ENCODE measurements around the gene LARGE1. TPM values are rescaled to one million over a fixed set of nuclear protein-coding genes. Genes with fewer than 3 reads are reported as not detected.
"Not testable (repeated sequence)": the region's sequence is repeated elsewhere in the genome, so short reads cannot be mapped to it uniquely, and the experiment has no call there.

LARGE1 gene
- total RNA-seq, 1 donor from 2014 or later = 140 TPM

- intact Hi-C loops (cut with DNase I) = no loop called here
- no peak for ATAC-seq (ENCODE audit: poor library complexity)
- no peak for DNase-seq
These were observed 539.3 kb downstream of the LARGE1 start for GRCh38 chr22:33380789-33381530.

DNA sequence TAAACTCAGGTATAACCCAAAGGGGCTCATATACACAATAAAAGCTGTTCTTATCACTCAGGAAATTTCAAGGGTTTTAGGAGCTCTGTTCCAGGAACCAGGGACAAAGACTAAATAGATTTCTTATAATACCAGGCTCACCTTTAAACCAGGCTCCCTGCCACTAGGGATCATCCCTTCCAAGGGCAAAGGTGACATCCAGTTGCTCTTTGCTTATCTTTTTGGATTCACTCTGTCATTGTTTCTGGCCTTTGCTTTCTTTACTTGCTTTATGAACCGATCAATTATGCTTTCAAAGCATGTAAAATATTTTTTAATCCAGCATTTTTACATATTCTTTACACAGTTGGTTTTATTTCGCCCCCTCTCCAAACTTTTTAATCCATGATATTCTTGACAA is 540.4 kb downstream of the LARGE1 start:
- intact Hi-C loops (cut with DNase I) = no loop called here
- DNase-seq = no peak
- ATAC-seq (ENCODE audit: poor library complexity) = no peak

GRCh38 chr22:33372875-33373274 is 547.4 kb downstream of the LARGE1 start:
- ATAC-seq (ENCODE audit: poor library complexity) (no peak), DNase-seq (no peak)
- intact Hi-C loops (cut with DNase I) = no loop called here

DNA sequence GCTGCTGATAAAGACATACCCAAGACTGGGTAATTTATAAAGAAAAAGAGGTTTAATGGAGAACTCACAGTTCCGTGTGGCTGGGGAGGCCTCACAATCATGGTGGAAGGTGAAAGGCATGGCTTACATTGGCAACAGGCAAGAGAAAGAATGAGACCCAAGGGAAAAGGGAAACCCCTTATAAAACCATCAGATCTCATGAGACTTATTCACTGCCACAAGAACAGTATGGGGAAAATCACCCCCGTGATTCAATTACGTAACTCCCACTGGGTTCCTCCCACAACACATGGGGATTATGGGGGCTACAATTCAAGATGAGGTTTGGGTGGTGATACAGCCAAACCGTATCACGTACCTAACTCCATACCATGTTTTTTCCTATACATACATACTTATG is 557.0 kb downstream of the LARGE1 start:
- intact Hi-C loops (cut with DNase I) = loop anchor here (10.0 kb wide), 1 partner anchor 58 kb away; no protein-coding TSS in a partner anchor
- ATAC-seq (ENCODE audit: poor library complexity); DNase-seq: not testable (repeated sequence)

- DNase-seq (no peak), ATAC-seq (ENCODE audit: poor library complexity) (no peak)
- intact Hi-C loops (cut with DNase I) = loop anchor here (10.0 kb wide), 1 partner anchor 58 kb away; no protein-coding TSS in a partner anchor
These were observed 557.6 kb downstream of the LARGE1 start for GRCh38 chr22:33362702-33363101.

- ATAC-seq (ENCODE audit: poor library complexity) (no peak), DNase-seq (no peak)
- intact Hi-C loops (cut with DNase I) = loop anchor here (10.0 kb wide), 1 partner anchor 57 kb away; no protein-coding TSS in a partner anchor
These were observed 558.7 kb downstream of the LARGE1 start for GRCh38 chr22:33361581-33361980.

- ATAC-seq (ENCODE audit: poor library complexity) (no peak), DNase-seq (no peak)
- intact Hi-C loops (cut with DNase I) = no loop called here
These were observed 562.3 kb downstream of the LARGE1 start for GRCh38 chr22:33357981-33358399.

GRCh38 chr22:33354928-33355327 is 565.3 kb downstream of the LARGE1 start:
- intact Hi-C loops (cut with DNase I) = no loop called here
- no peak for DNase-seq
- ATAC-seq (ENCODE audit: poor library complexity) = peak; percentile 74

GRCh38 chr22:33353502-33353901 is 566.8 kb downstream of the LARGE1 start:
- ATAC-seq (ENCODE audit: poor library complexity) (peak; percentile 38), DNase-seq (no peak)
- intact Hi-C loops (cut with DNase I) = no loop called here

DNA sequence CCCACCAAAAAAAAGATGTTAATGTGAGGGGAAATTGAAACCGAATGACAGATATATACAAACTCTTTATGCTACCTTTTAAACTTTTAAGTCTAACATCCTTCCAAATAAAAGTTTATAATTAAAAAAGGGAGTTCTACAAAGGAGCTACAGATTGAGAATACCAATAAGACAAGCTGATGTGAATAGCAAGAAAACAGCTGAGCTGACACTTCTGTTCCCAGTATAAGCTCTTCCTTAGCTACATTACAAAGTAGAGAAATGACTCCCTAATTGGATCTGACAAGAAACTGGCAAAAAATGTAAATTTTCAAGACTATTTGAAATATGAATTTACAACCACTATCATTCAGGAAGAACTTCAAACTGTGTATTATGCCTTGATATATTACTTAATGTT is 567.5 kb downstream of the LARGE1 start:
- ATAC-seq (ENCODE audit: poor library complexity) = no peak
- intact Hi-C loops (cut with DNase I) = no loop called here
- no peak for DNase-seq

DNA sequence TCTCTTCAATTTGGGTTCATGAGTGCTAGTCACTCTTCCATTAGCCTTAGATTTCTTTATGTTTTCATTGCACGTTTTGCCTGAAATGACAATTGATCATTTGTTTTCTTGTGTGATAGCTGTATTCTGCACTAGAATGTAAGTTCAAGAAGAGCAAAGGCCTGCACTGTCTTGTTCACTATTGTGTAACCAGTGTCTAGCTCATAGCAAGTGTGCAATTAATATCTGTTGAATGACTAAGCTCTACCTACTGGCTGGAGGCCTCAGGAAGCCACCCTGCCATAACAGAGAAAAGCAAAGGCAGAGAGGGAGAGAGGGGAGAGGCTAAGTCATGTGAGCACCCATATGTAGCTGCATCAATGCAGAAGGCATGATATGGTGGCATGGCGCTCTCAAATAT is 569.3 kb downstream of the LARGE1 start:
- intact Hi-C loops (cut with DNase I) = no loop called here
- no peak for ATAC-seq (ENCODE audit: poor library complexity)
- no peak for DNase-seq

DNA sequence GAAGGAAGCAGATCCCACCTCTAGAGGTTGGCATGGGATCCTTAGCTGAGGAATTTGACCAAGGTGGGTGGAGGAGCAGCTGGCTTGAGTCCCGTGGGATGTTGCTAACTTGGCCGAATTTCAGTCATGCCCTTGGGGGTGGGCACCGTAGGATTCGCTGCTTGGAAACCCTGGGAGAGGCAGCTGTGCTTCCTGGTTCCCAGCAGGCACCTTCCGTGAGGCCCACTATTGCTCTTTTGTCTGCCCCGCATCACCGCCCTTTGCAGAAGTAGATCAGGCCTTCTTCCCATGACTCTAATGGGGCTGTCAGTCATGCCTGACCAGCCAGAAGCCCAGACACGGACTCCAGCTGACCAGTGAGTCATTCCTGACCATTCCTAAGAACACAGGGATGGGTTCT is 569.8 kb downstream of the LARGE1 start:
- intact Hi-C loops (cut with DNase I) = no loop called here
- DNase-seq = no peak
- no peak for ATAC-seq (ENCODE audit: poor library complexity)

DNA sequence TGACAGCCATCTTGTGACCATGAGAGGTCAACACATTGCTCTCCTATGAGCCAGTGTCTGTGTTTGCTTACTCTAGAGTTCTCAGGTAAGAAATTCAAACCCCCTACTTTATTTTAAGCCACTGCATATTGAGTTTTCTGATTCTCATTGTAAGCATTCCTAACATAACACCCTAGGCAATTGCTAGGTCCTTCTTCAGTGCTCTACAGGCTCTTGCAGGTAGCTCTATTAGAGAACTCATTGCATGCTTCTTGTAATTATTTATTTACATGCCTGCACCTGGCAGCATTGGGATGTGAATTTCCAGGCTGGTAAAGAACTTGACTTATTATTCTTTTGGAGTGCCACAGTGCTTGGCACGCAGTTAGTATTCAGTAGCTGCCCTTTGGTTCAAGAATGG is 573.3 kb downstream of the LARGE1 start:
- ATAC-seq (ENCODE audit: poor library complexity) (no peak), DNase-seq (no peak)
- intact Hi-C loops (cut with DNase I) = no loop called here

GRCh38 chr22:33341611-33342010 is 578.7 kb downstream of the LARGE1 start:
- no peak for DNase-seq
- intact Hi-C loops (cut with DNase I) = no loop called here
- no peak for ATAC-seq (ENCODE audit: poor library complexity)

GRCh38 chr22:33337524-33337923 is 582.8 kb downstream of the LARGE1 start:
- ATAC-seq (ENCODE audit: poor library complexity) (no peak), DNase-seq (no peak)
- intact Hi-C loops (cut with DNase I) = no loop called here

- intact Hi-C loops (cut with DNase I) = no loop called here
- no peak for ATAC-seq (ENCODE audit: poor library complexity)
- no peak for DNase-seq
These were observed 584.5 kb downstream of the LARGE1 start for GRCh38 chr22:33335611-33336279.

DNA sequence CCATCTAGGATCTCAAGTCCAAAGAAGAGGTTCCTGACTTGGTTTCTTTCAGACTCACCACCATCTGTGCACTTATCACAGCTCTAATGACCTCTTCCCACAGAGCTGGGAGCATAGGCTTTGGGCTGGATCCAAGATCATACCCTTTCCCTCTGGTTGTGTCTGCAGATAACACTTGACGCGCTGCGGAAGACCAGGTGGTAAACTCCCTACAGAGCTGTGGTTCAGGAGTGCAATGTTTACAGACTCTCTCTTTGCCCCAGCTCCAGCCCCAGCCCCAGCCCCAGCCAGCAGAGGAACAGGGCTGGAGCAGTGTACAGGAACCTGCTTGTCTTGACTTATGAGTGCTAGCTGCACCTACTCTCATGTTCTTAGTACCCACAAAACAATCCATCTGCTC is 587.7 kb downstream of the LARGE1 start:
- intact Hi-C loops (cut with DNase I) = no loop called here
- ATAC-seq (ENCODE audit: poor library complexity) (peak; percentile 63), DNase-seq (no peak)

- intact Hi-C loops (cut with DNase I) = no loop called here
- DNase-seq (no peak), ATAC-seq (ENCODE audit: poor library complexity) (no peak)
These were observed 589.3 kb downstream of the LARGE1 start for GRCh38 chr22:33331017-33331416.

DNA sequence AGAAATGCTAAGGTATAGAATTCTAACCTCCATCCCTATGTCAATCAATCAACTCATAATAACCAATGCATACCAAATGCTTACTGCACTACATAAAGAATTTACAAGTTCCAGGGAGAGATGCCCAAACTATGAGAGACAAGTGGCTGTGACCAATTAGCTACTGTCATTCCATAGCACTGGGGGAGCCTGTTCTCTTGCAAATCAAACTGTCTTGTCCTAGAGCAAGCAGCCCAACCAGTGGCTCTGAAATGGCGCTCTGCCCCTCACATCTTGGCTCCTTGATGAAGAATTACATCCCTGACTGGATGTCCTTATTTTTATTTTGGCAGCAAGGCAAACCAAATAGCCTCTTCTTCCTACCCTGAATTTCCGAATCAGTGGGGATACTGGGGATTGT is 589.7 kb downstream of the LARGE1 start:
- intact Hi-C loops (cut with DNase I) = no loop called here
- ATAC-seq (ENCODE audit: poor library complexity) (no peak), DNase-seq (no peak)

DNA sequence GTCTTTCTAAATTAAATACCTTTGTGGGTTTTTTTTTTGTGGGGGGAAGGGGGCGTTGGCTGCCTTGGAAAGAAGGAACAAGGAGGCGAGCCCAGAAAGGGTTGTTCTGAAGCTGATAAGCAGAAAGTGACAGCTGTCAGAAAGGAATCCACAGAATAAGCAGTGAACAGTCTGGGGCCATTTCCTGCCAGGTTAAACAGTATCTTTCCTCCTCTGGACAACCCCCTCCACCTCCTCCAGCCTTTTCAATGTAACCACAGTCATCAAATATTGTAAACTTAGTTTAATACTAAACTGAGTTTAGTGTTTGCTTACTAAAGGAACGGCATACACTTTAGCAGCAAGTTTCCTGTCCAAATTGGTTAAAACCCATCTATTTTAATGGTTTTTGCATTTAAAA is 590.9 kb downstream of the LARGE1 start:
- ATAC-seq (ENCODE audit: poor library complexity) (no peak), DNase-seq (no peak)
- intact Hi-C loops (cut with DNase I) = no loop called here

Data from Right ventricle myocardium superior (tissue), 1 donor.